Stimulated activated CD8-positive, alpha-beta memory T cell treated with anti-CD3 and anti-CD28 coated beads, Interleukin-12 subunit alpha, Interleukin-12 subunit beta, amount 100 ng/mL, for 24 hours (primary cell): Measurements from ENCODE around the gene TES.
"Not testable (repeated sequence)": the region's sequence is repeated elsewhere in the genome, so short reads cannot be mapped to it uniquely, and the experiment has no call there.

ENCODE experiments used
- DNase-seq: peaks from one replicate; pipeline ENCODE4 v3.0.0-alpha.2; 2020; ENCODE audit errors: extremely low read depth

TES gene

DNA sequence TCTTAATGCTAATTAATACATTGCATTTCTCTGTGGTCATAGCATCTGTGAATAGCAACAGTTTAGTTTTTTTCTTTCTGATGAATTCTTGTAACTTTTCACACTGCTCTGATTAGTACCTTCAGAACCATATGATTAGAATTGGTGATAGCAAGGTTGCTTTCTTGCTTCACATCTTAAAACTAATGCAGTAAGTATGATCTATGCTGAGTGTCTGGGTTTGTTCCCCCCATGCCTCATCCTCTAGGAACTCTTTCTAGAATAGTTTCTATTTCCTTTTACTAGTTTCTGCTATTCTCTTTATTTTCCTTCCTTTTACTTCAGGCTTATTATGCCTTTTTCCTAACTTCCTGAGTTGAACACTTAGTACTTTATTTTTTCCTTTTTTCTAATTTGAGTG lies 32.4 kb downstream of the TES start:
- DNase-seq, result no peak

DNA sequence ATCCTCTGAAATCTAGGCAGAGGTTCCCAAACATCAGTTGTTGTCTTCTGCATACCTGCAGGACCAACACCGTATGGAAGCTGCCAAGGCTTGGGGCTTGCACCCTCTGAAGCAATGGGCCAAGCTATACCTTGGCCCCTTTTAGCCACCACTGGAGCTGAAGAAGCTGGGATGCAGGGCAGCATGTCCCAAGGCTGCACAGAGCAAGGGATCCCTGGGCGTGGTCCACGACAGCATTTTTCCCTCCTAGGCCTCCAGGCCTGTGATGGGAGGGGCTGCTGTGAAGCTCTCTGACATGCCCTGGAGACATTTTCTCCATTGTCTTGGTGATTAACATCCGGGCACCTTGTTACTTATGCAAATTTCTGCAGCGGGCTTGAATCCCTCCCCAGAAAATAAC lies 34.5 kb downstream of the TES start:
- not testable (repeated sequence) for DNase-seq

DNA sequence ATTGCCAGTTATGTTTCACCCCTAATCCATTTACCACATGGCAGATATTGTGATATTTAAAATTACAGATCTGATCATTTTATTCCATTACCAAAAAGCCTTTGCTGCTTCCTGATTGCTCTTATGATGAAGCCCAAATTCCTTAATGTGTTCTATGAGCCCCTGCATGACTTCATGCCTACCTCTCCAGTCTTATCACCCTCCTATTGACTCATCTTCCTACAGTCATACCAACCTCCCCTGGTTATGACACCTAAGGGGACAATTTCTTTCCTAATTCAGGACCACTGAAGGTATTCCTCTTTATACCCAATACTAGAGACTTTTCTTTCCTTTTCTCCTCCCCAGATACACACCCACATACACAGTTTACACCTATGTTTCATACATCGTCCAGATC lies 36.0 kb downstream of the TES start:
- no peak for DNase-seq

DNA sequence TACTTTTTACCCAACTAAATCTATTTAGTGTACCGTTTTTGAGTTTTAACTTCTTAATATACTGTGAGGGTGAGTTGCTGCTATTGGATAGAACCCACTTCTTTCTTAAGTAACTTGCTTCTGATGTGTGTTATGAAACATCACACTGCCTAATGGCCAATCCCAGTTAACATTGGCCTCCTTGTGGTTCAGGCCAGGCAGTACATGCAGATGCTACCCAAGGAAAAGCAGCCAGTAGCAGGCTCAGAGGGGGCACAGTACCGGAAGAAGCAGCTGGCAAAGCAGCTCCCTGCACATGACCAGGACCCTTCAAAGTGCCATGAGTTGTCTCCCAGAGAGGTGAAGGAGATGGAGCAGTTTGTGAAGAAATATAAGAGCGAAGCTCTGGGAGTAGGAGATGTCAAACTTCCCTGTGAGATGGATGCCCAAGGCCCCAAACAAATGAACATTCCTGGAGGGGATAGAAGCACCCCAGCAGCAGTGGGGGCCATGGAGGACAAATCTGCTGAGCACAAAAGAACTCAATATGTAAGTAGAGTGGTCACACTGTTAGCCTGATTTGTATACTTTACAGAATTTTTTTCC lies 39.7 kb downstream of the TES start:
- no peak for DNase-seq

DNA sequence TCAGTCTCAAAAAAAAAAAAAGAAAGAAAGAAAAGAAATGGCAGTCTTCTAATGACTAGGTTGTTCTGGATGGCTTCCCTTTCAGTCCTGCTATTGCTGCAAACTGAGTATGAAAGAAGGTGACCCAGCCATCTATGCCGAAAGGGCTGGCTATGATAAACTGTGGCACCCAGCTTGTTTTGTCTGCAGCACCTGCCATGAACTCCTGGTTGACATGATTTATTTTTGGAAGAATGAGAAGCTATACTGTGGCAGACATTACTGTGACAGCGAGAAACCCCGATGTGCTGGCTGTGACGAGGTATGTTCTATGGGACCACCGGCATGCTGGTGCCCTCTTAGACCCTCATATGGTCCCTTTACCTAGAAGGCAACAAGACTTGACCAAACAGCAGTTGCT lies 41.3 kb downstream of the TES start:
- DNase-seq, result no peak

DNA sequence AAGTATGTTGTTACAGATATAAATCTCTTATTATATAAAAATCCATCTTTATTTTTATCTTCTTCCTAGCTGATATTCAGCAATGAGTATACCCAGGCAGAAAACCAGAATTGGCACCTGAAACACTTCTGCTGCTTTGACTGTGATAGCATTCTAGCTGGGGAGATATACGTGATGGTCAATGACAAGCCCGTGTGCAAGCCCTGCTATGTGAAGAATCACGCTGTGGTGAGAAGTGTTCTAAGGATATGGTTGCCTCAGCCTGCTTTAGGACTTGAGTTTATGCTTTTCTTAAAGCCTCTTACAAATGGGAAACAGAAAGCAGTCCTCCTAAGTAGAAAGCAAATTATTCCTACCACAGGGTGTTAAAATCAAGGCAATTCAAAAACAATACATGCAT lies 41.9 kb downstream of the TES start:
- no peak for DNase-seq

DNA sequence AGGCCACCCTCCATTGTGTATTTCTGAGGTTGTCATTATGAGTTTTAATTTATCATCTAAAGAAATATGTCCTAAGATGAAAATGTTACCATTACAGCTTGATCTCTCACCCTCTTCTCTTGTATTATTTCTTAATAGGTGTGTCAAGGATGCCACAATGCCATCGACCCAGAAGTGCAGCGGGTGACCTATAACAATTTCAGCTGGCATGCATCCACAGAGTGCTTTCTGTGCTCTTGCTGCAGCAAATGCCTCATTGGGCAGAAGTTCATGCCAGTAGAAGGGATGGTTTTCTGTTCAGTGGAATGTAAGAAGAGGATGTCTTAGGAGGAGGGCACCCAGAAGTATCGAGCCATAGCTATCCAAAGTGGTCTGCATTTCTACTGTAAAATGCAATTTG lies 46.8 kb downstream of the TES start:
- DNase-seq, result no peak

DNA sequence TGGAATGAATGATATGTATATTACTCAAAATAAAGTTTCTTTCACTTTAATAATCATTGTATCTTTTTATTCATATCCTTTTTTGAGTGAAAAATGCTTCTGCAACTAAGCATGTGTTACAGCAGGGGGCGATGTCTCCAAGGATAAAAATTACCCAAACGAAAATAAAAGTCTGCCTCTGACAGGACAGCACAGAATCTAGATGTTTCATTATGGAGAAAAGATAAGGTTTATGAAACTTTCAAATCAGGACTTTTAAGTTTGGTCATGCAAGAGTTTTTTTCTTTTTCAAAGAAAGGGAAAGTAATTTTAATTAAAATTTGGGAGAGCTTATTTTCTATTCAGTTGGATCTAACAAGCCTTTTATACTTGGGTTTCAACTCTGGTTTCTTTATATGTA lies 48.4 kb downstream of the TES start:
- DNase-seq, result no peak

DNA sequence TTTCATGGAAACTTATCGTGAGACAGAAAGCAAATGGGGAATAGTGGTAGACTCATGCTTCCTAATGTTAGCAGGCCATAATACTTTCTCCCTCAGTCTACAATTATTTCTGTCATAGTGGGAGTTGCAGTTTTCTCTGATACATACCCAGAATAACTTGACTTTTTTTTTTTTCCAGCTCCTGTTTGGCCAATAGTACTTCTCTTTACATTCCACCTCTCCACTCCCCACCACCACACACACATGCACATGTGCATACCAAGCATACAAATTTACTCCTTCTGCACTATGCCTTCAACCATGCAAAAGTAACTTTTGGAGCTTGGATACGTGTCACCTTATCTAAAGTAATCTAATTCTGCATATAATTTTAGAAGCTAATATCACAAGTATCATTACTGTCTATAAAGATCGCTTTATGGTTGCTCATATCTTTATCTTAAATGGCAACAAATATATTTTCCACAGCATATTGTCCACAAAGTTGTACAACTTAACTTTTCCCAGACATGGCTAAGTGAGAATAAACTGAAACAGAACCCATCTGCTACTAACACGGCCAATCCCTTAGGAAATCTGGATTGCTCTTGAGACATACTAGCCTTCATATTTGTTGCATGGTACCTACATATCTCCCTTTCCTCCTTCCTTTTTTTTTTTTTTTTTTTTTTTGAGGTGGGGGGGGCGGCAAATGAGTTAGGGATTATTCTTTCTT lies 49.0 kb downstream of the TES start:
- no peak for DNase-seq

DNA sequence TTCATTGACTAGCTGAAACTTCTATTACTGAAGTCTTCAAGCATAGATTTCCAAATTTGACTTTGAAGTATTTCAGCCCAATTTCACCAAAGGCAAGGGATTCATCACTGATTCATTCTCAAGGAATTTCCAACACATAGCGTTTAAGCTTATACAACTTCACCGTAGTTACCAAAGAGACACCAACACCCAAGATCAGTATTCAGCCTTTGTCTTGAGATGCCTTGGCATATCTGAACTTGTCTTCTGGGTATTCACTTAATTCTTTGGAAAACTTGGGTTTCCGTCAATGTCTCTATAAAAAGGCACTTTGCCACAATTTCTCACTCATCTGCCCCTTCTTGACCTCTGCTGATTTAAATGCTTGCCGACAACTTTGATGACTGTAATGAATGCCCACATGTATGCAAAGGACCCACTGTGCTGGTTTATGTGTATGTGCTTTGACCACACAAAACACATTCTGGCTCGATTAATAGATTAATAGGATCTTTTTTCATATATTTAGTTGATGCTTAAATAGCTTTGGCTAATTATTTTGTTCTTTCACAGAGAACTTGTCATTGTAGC lies 49.6 kb downstream of the TES start:
- DNase-seq, result no peak

DNA sequence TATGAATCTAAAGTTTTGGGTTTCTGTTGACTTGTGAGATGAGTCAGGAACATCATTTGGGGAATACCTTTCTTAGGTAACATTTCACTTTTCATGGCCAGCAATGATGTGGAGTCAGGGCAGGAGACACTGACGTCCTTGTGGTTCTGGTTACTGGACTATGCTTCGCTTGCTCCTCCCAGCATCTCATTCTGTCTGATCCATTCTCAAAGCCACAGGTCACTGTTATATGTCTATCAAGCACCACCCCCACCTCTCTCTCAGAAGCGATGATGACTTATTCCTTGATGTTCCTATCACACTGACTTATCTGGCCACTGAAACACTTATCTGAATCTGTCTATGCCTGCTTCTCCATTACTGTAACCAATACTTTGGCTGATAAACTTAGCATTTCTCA lies 51.6 kb downstream of the TES start:
- no peak for DNase-seq

DNA sequence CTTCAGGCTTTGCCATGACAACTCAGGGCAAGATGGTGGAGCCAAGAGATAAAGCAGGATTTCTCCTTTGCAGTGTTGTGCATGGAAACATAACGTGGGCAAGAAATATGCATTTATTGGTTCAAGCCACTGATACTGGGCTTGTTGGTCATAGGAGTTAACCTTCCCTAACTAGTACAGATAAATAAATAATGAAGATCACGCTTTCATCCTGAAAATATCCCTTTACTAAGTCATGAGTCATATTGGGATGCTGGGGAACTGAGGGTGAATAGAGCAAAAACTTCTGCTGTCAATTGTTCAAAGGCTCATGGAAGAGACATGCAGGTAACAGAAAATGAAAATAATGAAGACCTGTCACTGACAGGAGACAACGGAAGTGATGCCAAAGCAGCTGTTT lies 55.5 kb downstream of the TES start:
- no peak for DNase-seq

DNA sequence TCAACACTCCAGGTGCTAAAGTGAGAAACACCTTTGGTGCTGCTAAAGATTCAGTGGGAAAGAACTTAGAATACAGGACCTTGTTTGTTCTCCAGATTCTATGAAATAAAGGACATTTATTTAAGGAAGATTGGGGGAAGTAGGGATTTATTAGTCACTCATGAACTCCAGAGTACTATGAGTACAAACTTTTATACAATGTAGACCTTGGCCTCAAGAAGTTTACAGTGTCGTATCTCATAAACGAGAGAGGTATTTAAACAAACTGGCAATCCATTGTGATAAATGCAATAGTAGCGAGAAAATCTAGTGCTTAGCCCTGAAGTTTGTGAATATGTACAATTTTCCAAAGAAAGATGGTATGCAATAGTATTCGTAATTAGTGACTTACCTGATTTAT lies 59.1 kb downstream of the TES start:
- DNase-seq, result no peak

DNA sequence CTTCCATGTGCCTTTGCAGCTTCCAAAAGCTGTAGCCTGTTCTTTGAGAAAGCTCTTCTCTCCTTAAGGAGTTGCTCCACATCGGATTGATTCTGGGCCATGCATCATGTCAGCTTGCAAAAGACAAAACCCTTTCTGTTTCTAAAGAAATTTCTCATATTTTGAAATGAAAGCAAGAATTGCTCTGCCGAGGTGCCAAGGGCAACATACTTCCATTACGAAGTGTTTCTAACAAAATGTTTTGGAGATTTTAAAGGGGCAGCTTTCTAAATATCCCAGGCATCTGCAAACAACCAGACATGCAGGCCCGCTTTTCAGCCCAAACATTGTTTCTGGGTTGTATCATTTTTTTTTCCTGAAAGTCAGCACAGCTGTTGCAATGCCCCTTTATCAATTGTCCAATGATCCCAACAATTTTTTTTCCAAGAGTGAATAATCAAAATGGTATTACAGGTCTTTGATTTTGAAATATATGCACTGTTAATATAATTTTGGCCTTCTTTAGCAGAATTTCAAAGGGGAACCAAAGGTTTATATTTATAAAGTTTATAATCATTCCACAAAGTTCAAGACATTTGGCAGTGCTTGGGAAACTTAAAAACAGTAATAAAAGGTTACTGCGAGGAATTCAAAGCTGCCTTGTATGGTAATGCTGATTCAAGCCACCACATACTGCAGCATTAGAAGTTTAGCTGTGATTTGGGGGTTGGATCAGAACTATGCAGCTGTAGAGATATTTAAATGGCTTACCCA lies 61.0 kb downstream of the TES start:
- no peak for DNase-seq

DNA sequence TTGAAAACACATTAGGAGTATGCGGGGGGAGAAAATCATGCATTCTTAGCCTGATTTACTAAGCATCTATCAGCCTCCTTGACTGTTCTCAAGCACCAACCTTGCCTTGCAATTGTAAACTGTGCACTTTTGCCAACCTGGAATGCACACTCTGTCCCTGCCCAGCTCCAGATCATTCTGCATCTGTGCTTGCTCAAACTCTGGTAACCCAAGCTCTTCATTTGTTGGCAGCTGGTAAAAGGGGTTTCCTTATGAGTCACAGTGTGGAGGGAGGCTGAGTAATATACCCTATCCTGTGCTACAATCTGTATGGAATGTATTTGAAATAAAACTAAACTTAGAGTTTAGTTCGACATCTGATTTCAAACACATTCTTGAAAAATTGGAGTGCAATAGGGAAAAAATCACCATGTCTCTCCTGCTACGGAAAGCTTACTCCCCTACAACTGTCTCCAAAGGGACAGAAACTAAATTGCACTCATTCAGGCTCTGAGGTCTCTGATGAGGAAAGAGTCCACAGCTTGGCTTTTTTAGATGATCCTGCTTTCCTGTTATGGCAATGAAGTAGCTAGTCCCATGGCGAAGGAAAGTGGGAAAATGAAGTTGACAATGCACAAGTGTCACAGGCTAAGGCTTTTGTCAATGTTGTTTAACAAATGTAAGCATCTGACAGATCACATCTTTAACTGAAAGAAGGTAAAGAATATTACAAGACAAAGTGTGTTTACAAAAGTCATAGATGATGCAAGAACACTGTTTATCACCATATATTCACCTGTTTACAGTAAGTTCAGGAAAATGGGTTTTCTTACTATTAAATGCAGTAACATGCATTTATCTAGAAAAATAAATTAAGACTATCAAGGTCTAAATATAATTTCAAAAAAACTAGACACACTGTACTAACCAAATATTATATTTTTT lies 61.9 kb downstream of the TES start:
- DNase-seq, result no peak

DNA sequence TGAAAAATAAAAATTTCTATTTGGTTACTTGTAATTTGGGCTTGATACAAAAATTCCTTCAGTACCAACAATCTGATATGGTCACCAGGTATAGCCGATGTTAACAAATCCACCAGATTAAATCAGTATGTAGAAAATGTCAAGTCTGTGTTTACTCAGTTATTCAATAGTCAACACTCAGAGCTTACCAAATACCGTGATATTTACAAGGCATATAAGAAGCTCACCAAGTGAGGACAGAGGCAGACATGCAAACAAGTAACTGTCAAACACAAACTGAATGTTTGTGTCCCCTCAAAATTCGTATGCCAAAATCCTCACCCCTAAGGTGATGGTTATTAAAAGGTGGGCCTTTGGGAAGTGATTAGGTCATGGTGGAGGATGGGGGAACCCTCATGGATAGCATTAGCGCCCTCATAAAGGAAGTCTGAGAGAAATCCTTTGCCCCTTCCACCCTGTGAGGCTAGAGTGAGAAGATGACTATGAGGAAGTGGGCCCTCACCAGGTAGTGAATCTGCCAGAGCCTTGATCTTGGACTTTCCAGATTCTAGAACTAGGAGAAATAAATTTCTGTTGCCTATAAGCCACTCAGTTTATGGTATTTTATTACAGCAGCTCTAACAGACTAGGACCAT lies 63.1 kb downstream of the TES start:
- DNase-seq, result no peak

DNA sequence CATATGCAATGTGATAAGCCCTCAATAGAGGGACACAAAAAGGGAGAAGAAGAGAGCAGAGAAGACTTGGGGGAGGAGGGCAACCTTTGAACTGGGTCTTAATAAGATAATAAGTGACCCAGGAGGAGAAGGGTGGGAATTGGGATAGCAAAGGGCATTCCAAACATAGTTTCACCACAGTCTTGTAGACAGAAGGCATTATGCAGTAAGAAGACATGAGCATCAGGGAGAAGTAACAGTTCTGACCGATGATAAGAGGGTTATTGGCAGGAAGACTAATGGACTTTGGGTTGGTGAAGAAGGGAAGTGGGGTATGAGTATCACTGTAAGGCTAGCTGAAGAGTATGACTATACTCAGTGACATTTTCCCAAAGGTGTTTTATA lies 63.6 kb downstream of the TES start:
- no peak for DNase-seq

DNA sequence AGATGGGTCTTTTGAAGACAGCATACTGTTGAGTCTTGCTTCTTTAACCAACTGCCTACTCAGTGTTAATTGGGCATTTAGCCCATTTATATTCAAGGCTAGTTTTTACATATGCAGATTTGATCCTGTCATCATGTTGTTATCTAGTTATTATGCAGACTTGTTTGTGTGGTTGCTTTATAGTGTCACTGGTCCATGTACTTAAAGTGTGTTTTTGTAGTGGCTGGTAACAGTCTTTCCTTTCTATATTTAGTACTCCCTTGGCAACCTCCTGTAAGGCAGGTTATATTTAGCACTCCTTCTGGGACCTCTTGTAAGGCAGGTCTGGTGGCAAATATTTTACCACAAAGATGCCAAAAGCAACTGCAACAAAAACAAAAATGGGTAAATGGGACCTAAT lies 66.7 kb downstream of the TES start:
- no peak for DNase-seq

DNA sequence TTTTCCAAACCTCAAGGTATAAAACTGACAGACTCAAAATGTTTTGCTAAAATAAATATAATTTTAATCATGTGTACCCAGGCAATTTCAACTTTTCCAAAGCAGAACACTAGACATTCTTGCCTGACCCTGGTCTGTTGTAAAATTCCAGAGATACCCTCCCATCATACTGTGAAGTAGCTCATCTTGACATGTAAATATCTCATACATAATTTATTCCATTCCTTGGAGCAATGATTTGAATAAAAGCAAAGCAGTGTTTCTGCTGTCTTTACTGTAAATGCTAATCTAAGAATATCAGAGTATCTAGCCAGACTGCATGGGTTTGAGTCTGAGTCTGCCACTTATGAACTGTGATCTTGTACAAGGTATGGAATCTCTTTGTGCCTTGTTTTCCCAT lies 68.9 kb downstream of the TES start:
- DNase-seq, result no peak

DNA sequence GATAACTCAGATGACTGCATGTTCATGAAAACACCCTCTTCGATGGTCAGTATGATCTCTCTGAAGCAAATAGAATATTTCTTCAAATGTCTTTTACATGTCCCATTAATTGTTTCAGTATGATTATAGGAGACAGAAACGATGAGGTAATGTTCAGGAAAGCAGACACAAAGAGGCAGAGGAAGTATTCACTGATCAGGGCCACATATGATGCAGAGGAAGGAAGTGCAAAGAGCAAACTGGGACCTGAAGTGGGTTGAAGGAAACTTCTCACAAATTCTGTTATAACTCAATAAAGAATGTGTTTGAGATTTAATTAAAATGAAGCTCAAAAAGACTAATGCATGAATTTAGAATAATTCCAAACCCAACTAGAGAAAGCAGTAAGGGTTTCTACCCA lies 70.5 kb downstream of the TES start:
- DNase-seq, result no peak

DNA sequence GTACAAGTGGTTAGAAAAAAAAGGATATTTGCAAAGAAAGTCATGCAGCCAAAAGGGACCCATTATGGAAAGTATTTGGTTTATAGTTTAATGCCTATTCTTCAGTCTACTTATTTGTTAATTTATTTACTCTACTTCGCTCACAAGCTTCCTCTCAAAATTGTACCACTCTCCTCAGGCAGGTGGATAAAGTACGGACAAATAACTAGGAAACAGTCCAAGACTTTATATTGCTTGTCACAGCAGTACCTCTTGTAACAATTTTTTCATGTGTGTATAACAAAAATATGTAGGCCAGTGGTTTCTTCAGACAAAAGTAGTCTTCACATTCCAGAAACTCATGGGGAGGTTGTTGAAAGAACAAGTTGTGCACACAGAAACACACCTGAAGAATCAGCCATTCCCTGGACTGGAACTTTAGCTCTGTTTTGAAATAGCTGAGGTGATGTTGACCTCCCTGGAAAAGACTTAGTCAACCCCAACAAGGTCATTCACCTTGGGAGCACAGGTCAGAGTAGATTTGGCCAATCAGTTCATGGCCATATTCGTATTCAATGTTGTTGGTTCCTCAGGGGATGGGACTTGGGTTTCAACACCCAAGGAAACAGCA lies 73.4 kb downstream of the TES start:
- no peak for DNase-seq
